AG09319 (cell line): ENCODE data around the gene VSNL1.

Source experiments
- DNase-seq: peaks from one replicate; pipeline ENCODE4 v3.0.0-alpha.2; 2010; ENCODE audit warnings: low read depth; ENCODE audit errors: extremely low read depth
- TF ChIP-seq, protein P1 (sequence below): IDR thresholded peaks from 2 replicates; pipeline ENCODE4 v1.5.1; 2011; ENCODE audit warnings: low read depth, mild to moderate bottlenecking, inconsistent platforms, low read length, moderate library complexity

VSNL1 gene

DNA sequence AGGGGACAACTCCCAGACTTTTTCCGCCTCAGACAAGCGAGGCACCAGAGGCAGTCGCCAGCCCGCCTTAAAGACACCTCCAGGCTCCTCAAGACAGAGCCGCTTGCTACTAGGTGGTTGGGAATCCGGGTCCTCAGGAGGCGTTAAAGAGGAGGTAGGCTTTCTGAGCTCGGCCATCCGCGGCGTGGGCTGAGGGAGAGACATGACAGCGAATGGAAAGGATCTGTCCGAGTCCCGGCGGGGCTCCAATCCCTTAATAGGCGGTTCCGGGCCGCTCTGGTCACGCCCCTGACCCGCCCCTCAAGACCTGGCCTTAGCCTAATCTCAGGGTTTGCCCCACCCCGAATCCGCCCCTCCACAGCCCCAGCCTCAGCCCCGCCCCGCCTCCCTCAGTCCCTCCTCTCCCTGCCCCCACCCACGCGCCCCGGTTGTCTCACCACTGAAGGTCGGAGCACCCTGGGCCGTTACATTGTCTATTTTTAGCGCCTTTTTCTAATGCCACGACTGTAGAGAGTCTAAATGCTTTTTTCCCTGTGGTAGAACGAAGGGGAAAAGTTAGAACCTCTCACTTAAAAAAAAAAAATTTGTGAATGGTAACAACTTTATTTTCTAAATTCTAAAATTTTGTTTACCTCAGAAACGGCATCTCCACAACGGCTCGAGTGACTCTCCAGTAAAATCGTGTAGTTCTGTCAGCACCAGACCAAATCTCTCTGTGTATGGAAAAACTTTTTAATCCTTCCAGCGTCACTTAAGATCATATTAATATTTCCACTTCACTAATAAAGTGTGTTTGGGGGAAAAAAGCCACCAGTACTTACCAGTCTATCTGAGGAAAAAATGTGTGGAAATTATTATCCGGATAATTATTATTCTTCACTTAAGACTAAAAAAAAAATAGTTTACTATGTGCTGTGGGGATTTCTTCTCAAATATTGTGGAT lies 22.0 kb upstream of the VSNL1 start, which contains the start of gene RAD51AP2:
TSS of gene RAD51AP2 (minus strand) at position 229 of the 943 bp plus-strand sequence. CDS start at position 204, 25 bp downstream.
- DNase-seq: peak; percentile 12
- TF ChIP-seq, protein P1, sequence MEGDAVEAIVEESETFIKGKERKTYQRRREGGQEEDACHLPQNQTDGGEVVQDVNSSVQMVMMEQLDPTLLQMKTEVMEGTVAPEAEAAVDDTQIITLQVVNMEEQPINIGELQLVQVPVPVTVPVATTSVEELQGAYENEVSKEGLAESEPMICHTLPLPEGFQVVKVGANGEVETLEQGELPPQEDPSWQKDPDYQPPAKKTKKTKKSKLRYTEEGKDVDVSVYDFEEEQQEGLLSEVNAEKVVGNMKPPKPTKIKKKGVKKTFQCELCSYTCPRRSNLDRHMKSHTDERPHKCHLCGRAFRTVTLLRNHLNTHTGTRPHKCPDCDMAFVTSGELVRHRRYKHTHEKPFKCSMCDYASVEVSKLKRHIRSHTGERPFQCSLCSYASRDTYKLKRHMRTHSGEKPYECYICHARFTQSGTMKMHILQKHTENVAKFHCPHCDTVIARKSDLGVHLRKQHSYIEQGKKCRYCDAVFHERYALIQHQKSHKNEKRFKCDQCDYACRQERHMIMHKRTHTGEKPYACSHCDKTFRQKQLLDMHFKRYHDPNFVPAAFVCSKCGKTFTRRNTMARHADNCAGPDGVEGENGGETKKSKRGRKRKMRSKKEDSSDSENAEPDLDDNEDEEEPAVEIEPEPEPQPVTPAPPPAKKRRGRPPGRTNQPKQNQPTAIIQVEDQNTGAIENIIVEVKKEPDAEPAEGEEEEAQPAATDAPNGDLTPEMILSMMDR: no peak

DNA sequence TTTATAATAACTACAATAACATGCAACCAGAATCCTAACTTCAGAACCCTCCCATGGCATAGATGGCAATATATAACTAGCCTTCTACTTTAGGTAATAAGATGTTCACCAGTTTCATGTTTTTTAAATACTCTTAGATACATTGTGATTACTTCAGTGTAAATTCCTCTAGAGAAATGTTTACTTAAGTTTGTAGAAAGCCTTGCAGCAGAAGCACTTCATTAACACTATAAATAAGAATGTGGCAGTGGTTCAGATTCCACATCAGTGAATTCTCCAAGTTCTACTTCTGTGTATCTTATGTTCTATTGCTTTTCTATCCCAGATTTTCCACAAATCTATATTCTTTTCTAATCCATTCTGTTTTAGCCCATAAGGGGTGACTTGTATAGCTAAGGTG lies 21.0 kb upstream of the VSNL1 start:
- TF ChIP-seq, protein P1: no peak
- DNase-seq: no peak

DNA sequence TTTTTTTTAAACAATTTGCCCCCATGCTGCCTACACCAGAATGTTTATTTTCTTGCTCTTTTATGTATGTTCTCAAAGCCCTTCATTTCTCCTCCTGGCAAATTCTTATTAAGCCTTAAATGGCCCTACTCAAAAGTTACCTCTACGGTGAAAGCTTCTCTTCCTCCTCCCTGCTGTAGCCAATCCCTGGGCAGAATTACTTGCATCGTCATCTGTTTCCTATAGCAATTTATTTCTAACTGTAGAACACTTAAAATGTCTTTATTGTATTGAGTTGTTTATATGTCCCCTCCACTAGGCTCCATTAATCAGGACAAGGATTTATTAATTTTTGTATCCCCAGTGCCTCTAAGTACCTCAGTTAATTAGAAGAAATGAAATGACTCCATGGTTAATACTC lies 19.7 kb upstream of the VSNL1 start:
- TF ChIP-seq, protein P1: no peak
- no peak for DNase-seq

DNA sequence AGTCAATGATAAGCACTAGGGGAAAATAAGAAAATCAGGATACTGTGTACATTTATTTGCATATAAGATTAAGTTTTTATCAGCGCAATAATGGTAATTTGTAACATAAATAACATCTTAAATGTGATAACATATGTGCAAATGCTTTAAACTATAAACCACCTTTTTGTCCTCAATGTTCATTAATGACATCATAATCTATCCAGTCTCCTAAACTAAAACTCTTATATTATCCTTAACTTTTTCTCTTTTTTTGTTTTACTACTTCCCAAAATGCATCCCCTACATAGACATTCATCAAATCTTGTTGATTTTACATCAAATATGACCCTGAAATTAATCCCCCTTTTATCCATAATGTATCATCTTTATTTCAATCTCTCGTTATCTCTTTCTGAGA lies 18.9 kb upstream of the VSNL1 start:
- no peak for DNase-seq
- TF ChIP-seq, protein P1: no peak

DNA sequence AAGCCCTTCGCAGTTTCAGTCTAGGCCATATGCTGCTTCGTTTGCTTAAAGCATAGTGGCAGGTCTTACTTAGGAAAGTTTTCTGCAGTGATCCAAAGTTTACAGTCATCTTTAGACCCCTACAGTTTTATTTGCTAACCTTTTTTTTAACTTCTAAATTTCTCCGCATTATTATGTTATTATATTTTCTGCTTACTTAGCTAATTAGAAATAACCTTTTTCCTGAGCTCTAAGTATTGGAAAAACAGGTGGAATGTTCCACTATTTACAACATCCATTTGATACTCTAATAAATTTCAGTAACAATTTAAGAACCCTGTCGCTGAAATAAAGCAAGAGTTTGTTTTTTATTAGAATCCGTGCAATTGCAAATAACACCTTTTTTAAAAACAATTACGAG lies 18.2 kb upstream of the VSNL1 start:
- TF ChIP-seq, protein P1: no peak
- no peak for DNase-seq

DNA sequence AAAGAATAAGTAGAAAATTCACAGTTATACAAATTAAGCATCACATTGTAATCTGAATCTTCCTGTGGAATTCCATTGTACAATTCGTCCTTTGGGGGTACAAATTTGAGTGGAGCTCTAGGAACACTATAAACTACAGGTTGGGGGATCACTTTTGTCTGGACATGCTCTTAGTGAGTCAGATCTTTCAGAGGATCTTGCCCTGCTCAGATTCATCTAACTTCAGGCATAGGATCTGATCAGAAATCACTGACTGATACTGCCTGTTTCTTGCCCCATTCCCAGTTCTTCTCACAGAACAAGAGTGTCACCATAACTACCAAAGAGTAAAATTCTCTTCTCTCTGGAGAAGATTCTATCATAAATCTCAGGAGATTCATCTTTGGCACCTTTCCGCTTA lies 10.7 kb upstream of the VSNL1 start:
- TF ChIP-seq, protein P1: no peak
- DNase-seq: no peak

DNA sequence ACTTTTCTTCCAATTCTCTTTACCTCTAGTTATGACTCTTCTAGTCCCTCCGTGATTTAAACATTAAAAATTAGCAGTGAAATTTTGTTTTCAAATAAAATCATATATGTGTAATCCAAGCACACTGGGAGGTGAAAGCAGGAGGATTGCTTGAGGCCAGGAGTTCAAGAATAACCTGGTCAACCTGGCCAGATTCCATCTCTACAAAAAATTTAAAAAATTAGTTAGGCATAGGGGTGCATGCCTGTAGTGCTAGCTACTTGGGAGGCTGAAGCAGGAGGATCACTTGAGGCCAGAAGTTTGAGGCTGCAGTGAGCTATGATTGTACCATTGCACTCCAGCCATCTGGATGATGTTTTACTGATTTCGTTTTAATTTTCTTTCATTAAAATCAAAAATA lies 7.0 kb upstream of the VSNL1 start:
- TF ChIP-seq, protein P1: no peak

More for the DNA sequence above, 7.0 kb upstream of the VSNL1 start:
- no peak for DNase-seq
